ENCODE results near the gene ITGAL.

DNA sequence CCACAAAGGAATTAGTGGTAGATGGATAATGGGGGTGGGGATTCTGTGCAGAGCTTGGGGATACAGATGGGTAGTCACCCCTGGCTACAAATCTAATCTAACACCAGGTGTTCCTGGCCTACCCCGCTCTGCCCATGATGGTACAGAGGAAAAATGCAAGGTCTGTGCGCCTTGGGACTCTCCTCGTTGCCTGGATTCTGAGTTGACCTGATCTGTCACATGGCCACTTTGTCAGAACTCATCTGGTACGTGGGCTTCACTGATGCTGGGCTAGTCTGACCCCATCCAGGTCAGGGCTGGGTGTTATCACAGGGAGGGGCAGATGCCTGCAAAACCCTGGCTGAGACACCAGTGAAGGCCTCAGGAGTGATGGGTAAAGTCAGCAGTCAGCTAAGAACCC lies 80.4 kb downstream of the ITGAL start:
- TF ChIP-seq, protein P1, sequence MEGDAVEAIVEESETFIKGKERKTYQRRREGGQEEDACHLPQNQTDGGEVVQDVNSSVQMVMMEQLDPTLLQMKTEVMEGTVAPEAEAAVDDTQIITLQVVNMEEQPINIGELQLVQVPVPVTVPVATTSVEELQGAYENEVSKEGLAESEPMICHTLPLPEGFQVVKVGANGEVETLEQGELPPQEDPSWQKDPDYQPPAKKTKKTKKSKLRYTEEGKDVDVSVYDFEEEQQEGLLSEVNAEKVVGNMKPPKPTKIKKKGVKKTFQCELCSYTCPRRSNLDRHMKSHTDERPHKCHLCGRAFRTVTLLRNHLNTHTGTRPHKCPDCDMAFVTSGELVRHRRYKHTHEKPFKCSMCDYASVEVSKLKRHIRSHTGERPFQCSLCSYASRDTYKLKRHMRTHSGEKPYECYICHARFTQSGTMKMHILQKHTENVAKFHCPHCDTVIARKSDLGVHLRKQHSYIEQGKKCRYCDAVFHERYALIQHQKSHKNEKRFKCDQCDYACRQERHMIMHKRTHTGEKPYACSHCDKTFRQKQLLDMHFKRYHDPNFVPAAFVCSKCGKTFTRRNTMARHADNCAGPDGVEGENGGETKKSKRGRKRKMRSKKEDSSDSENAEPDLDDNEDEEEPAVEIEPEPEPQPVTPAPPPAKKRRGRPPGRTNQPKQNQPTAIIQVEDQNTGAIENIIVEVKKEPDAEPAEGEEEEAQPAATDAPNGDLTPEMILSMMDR (IDR thresholded peaks at IDR 0.05 in 8 of 11, conservative IDR thresholded peaks at IDR 0.05 in 3 of 11), result no peak
- TF ChIP-seq POLR2A (IDR thresholded peaks at IDR 0.05) (no peak), POLR2AphosphoS5 (IDR thresholded peaks at IDR 0.05) (no peak)
